Measurements from ENCODE around the gene SCUBE2.

GRCh38 chr11:8973121-8973520, 118.3 kb downstream of the SCUBE2 start:
- TF ChIP-seq EZH2phosphoT487 (IDR thresholded peaks at IDR 0.05; ENCODE audit: insufficient read depth, low read depth) (no peak), EZH2 (IDR thresholded peaks at IDR 0.05; ENCODE audit: insufficient read depth, poor library complexity, severe bottlenecking) (no peak)
